RWPE1 (cell line): ENCODE data around the gene MFRP.

ENCODE experiments used
- CTCF ChIA-PET: fragments of 350-600 bp; sonication (Branson Sonifier 250); formaldehyde crosslinking; extraction: SDS; loops from one replicate; lab custom pipeline; 2021; lab: Yijun Ruan, JAX
- POLR2A ChIA-PET: fragments of 400-600 bp; formaldehyde crosslinking; extraction: SDS; loops from one replicate; lab custom pipeline; 2020; ENCODE audit warnings: antibody characterized with exemption; ENCODE audit not compliant: low non-redundant PET; lab: Yijun Ruan, JAX
- DNase-seq: peaks from one replicate; pipeline ENCODE4 v3.0.0; 2012; ENCODE audit warnings: low spot score
- H3K27ac ChIP-seq: fragments of 450-650 bp; 2 replicates; pipeline ENCODE4 v1.5.1; 2017
- TF ChIP-seq, protein P1 (sequence below): fragments of 450-650 bp; conservative IDR thresholded peaks from 2 replicates; pipeline ENCODE4 v1.5.1; 2017; ENCODE audit warnings: low read depth, mild to moderate bottlenecking

The MFRP gene

DNA sequence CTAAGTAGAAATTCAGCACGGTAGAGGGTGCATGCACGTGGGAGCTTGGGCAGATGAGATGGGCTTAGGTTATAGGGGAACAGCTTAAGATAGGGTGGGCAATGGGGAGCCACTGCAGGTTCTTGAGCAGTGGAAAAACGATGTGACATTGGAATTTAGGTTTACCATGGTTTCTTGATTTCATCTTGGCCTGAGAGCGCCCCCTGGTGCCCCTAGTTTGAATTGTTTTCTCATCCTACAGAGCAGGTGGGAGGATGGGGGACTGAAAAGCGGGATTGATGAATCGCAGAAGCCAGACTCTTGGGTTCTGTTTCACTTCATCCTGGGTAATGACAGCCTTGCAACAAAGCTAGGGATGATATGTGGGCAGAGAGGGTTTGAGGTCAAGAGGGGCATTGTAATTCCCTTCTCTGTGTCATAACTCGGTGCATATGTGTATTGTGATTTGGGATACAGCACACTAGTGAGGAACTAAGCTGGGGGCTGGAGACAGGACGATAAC lies 22.9 kb downstream of the MFRP start:
- ChIA-PET CTCF (interaction anchor here (0.6 to 4.4 kb wide), 15 partner anchors 9 to 369 kb away, joined by 3 to 28 read pairs (median 4); partner anchors contain the start of gene C1QTNF5), POLR2A (no interaction called here)
- no peak overlapping the region for H3K27ac ChIP-seq
- peak; percentile 73 for DNase-seq
- TF ChIP-seq, protein P1, sequence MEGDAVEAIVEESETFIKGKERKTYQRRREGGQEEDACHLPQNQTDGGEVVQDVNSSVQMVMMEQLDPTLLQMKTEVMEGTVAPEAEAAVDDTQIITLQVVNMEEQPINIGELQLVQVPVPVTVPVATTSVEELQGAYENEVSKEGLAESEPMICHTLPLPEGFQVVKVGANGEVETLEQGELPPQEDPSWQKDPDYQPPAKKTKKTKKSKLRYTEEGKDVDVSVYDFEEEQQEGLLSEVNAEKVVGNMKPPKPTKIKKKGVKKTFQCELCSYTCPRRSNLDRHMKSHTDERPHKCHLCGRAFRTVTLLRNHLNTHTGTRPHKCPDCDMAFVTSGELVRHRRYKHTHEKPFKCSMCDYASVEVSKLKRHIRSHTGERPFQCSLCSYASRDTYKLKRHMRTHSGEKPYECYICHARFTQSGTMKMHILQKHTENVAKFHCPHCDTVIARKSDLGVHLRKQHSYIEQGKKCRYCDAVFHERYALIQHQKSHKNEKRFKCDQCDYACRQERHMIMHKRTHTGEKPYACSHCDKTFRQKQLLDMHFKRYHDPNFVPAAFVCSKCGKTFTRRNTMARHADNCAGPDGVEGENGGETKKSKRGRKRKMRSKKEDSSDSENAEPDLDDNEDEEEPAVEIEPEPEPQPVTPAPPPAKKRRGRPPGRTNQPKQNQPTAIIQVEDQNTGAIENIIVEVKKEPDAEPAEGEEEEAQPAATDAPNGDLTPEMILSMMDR, result peak; percentile 83

DNA sequence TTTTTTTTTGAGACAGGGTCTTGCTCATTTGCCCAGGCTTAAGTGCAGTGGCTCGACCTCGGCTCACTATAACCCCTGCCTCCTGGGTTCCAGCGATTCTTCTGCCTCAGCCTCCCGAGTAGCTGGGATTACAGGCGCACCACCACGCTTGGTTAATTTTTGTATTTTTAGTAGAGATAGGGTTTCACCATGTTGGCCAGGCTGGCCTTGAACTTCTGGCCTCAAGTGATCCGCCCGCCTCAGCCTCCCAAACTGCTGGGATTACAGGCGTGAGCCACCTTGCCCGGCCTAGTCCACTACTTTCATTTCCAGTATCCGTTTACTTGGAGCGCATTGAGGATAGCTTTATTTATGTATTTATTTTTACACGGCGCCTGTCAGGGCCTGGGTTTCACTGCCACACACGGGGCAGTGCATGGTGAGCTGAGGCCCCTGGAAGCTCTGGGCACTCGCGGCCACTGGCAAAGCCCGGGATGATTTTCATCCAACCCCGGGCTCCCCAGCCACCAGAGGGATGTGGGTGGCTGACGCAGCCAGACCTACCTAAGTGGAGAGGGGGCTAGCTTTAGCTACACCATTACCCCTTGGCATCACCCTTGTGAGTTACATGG lies 23.5 kb downstream of the MFRP start:
- no peak overlapping the region for H3K27ac ChIP-seq
- TF ChIP-seq, protein P1, result no peak
- no peak for DNase-seq
- POLR2A ChIA-PET, result no interaction called here
- CTCF ChIA-PET, result interaction anchor here (0.5 to 4.4 kb wide), 16 partner anchors 9 to 568 kb away, joined by 3 to 28 read pairs (median 3); partner anchors contain the start of gene C1QTNF5

DNA sequence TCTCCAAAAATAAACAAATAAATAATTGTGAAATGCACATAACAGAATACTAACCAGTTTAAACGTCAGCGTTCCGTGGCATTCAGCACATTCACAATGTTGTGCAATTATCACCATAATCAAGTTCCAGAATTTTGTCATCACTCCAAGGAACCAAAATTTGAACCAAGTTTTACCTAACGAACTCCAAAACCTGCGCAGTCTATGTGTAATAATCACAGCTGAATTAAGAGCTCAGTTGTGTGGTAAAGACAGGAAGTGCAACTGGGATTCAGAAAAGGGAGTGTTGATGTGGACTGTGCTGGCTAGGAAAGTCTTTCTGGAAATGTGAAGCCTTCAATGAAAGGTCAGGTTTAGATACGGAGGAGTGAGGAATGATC lies 24.2 kb downstream of the MFRP start:
- ChIA-PET POLR2A (no interaction called here), CTCF (interaction anchor here (0.5 to 4.4 kb wide), 11 partner anchors 15 to 568 kb away, joined by 3 to 28 read pairs (median 4); no protein-coding TSS in a partner anchor)
- no peak for DNase-seq
- H3K27ac ChIP-seq, result no peak overlapping the region
- TF ChIP-seq, protein P1, result no peak

DNA sequence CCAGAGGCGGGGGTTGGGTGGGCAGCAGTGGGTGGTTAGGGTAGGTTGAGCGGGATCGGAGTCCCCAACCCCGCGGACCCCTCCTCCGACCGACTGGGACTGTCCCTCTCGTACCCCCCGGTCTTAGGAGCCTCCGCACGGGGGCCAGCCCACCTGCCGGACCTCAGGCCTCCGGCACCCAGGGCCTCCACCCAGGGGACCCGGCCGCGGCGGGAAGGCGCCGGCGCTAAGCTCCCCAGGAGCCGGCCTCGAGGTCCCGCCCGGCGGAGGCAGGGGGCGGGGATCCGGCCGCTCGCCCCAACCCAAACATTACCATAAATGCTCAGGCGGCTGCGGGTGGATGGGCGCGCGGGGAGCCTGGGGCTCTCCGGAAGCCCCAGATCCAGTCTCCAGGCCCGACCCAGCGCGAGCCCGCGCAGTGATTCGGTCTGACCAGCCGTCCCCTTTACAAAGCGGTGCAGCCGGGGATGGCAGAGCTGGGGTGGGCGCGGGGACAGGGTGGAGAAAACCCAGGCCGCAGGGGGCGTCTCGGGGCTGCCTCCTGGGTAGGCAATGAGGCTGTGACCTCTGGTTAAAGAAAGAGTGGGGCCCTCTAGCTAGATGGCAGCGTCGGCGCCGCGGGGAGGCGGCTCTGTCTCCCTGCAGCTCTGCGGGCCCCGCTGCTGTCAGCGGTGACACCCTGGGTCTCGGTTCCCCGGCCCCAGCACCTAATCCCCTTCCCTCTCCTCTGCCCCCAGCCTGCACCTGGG lies 25.6 kb downstream of the MFRP start:
- CTCF ChIA-PET, result interaction anchor here (0.5 to 4.4 kb wide), 10 partner anchors 8 to 902 kb away, joined by 3 to 28 read pairs (median 4); partner anchors contain the start of gene USP2
- POLR2A ChIA-PET, result no interaction called here
- H3K27ac ChIP-seq, result peak overlapping the region; percentile 58
- no peak for DNase-seq
- TF ChIP-seq, protein P1, result no peak

DNA sequence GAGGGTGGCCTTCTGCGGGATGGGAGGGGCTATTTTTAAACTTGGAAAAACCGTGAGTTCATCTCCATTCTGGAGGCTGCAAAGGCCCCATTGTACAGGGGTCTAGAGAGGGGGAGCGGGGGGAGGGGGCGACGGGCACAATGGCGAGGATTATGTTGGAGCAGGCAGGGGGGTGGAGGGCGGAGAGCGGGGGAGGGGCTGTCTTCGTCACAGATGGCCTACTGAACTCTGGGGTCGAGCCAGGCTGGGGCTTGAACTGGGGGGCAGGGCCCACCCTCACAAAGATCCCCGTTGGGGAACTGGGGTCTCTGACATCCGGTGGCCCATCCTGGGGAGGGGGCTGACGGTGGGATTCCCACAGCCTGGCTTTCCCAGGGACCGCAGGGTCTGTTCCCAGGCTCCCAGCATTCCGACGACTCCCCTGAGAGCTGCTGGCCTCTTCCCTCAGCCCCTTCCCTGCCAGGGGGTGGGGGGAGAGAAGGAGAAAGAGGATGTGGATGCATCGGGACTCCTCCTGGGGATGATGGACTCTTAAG lies 26.2 kb downstream of the MFRP start:
- TF ChIP-seq, protein P1, result no peak
- DNase-seq, result no peak
- POLR2A ChIA-PET, result no interaction called here
- CTCF ChIA-PET, result interaction anchor here (0.5 to 4.4 kb wide), 6 partner anchors 13 to 716 kb away, joined by 3 to 28 read pairs (median 4); partner anchors contain the start of gene USP2
- peak overlapping the region; percentile 58 for H3K27ac ChIP-seq

DNA sequence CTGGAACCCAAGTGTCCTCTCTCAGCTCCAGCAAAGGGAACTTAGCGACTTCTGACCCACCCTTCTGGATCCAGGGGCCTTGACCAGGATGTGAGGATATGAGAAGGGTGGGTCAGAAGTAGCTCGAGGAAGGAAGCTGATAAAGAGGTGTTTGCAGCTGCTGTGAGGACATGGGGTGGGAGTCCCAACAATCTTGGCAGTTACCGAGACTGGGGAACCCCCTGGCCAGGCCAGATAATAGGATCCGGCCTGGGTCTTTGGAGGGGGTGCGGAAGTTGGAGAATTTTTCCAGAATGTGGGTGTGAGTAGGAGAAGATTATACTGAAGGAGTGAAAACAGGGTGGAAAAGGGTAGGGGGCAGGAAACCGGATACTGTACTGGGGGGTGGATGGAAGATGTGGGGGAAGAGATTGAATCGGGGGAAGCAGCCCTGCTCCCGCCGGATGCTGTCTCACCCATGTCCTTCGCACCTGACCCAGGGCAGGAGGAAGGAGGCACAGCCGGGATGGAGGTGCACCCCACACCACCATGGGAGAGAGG lies 26.7 kb downstream of the MFRP start:
- CTCF ChIA-PET, result interaction anchor here (0.7 to 1.1 kb wide), 4 partner anchors 26 to 155 kb away, joined by 3 to 7 read pairs (median 3); partner anchors contain the start of gene USP2
- TF ChIP-seq, protein P1, result no peak
- DNase-seq, result no peak
- peak overlapping the region; percentile 91 for H3K27ac ChIP-seq
- POLR2A ChIA-PET, result no interaction called here
